GM19372 (cell line): ENCODE results near the gene CPNE7.

Source experiments
- ATAC-seq: cut with Tn5 transposase; IDR thresholded peaks from one replicate; pipeline ENCODE4 v1.9.1; 2021; ENCODE audit warnings: mild to moderate bottlenecking, low read depth, moderate library complexity; ENCODE audit not compliant: unreplicated experiment

The CPNE7 gene

GRCh38 chr16:89548344-89549006 is 27.1 kb upstream of the CPNE7 start:
- ATAC-seq, result no peak

- no peak for ATAC-seq
Observed at GRCh38 chr16:89549007-89549700, 26.4 kb upstream of the CPNE7 start.

DNA sequence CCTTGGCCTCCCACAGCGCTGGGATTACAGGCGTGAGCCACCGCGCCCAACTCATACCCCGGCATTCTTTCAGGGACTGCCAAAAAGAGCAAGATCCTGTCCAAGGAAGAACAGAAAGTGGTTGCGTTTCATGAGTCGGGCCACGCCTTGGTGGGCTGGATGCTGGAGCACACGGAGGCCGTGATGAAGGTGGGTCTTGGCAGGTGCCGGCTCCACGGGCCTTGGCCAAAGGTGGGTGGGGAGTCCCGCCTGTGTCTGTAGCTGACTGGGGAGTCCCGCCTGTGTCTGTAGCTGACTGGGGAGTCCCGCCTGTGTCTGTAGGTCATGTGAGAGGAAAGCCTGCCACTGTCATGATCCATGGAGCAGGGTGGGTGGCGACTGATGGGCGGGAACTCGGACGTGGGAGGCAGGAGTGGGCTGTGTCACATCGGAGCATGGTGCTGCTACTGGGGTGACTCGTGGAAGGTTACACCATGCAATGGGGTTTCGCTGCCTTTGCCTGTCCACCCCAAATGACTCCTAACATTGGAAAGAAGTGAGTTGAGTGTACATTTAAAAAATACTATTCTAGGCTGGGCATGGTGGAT is 25.0 kb upstream of the CPNE7 start:
- no peak for ATAC-seq

GRCh38 chr16:89552329-89552728 is 23.2 kb upstream of the CPNE7 start:
- no peak for ATAC-seq

DNA sequence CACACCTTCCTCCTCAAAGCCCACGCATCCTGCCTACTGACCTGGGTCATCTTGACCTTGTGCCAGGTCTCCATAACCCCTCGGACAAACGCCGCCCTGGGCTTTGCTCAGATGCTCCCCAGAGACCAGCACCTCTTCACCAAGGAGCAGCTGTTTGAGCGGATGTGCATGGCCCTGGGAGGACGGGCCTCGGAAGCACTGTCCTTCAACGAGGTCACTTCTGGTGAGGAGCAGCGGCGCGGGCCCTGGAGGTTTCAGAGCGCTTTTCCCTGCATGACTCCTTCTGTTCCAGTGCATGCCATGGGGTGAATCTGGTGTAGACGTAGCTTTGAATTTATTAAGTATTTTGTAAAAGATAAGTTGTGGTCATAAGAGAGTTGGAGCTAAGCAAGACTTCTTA is 22.6 kb upstream of the CPNE7 start:
- no peak for ATAC-seq

GRCh38 chr16:89553733-89554132 is 21.8 kb upstream of the CPNE7 start:
- no peak for ATAC-seq

DNA sequence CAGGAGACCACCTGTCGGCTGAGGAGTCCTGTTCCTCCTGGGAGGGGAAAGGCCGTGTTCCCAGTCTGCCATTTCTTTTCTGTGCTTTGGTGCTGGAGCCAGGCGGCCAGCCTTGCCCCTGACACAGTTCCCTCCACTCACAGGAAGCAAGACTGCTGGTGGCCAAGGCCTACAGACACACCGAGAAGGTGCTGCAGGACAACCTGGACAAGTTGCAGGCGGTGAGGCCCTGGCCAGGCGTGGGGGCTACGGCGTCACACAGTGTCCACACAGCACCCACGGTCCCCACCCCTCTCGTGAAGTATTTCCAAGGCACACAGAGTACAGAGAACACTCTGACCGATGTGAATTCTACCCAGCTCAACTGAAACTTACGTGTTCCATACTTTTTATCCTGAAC is 21.2 kb upstream of the CPNE7 start:
- no peak for ATAC-seq

DNA sequence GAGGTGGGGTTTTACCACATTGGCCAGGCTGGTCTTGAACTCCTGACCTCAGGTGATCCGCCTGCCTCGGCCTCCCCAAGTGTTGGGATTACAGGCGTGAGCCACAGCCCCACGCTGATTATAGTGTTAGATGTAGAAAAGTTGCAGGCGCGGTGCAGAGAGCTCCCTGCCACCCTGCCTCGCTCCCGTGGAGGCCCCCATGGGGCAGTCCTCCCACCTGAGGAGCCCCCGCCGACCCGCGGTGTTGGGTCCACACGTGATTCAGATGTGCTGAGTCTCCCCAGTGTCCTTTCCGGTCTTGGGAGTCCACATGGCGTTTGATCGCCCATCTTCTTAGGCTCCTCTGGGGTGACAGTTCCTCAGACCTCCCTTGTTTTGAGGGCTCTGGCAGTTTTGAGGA is 20.3 kb upstream of the CPNE7 start:
- no peak for ATAC-seq

GRCh38 chr16:89555780-89556179 is 19.8 kb upstream of the CPNE7 start:
- no peak for ATAC-seq

- ATAC-seq, result no peak
Observed at GRCh38 chr16:89556750-89557689, 18.5 kb upstream of the CPNE7 start.

GRCh38 chr16:89557690-89558490 is 17.7 kb upstream of the CPNE7 start:
- no peak for ATAC-seq

- ATAC-seq, result peak; percentile 84
Observed at GRCh38 chr16:89560378-89561141, 15.0 kb upstream of the CPNE7 start, which contains the start of gene RPL13. Gene RPL13 (plus strand): TSS chr16:89560682. CDS start chr16:89560960, 278 bp downstream.

GRCh38 chr16:89561142-89561883 is 14.2 kb upstream of the CPNE7 start:
- ATAC-seq, result no peak

DNA sequence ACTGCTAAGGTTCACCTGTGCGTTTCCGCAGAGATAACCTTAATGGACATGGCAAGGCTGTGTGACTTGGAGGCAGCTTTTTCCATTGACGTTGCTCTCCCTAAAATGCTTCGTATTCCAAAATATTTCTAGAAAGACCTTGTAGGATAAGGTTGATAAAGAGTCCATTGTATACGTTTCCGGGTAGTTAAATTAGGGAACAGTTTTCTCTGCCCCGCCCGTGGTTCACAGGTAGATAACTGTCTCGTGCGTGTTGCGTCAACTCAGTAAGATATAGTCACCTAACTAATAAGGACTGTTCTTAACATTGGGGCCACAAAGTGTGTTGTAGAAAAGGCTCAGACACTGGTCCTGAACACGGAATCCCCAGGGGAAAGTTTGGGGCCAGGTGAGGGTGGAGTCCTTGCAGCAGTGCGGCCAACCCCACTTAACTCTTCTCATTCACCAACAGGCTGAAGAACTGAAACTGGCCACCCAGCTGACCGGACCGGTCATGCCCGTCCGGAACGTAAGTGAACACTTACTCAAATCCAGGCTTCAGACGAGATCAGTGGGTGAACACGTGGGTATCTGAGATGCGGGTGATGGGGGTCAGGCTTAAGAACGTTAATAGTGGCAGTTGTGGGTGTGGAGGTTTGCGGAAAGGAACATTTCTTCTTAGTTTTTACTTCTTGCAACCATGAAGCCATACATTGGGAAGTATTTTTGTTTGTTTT is 13.5 kb upstream of the CPNE7 start:
- no peak for ATAC-seq

GRCh38 chr16:89562939-89563338 is 12.6 kb upstream of the CPNE7 start:
- ATAC-seq, result no peak

- no peak for ATAC-seq
Observed at GRCh38 chr16:89563639-89564392, 11.7 kb upstream of the CPNE7 start.
